Gastroesophageal sphincter (tissue), 3 donors: ENCODE results near the gene TTLL13.

Source experiments
- CTCF ChIP-seq, 4 experiments: fragments of 200-600 bp in 2 of 4; fragments of 450-650 bp in 2 of 4; sonication (generic) in 1 of 4; IDR thresholded peaks; one replicate each; pipeline ENCODE4 v1.5.1; 2017 to 2019; ENCODE audit warnings: antibody characterized with exemption in 4 of 4, mild to moderate bottlenecking in 2 of 4, moderate library complexity in 2 of 4
- POLR2A ChIP-seq, 2 donors: fragments of 450-650 bp; IDR thresholded peaks; one replicate each; pipeline ENCODE4 v1.6.1; 2017; ENCODE audit warnings: antibody characterized with exemption in 2 of 2, mild to moderate bottlenecking in 2 of 2, moderate library complexity in 1 of 2

- TF ChIP-seq CTCF (IDR thresholded peaks at IDR 0.05) = no peak
- no peak for TF ChIP-seq POLR2A (IDR thresholded peaks at IDR 0.05)
Observed at GRCh38 chr15:90203473-90203872, 45.9 kb upstream of the TTLL13 start.
